Measurements from ENCODE around the gene WNT9B. TPM values are rescaled to one million over a fixed set of nuclear protein-coding genes. Genes with fewer than 3 reads are reported as not detected.

The WNT9B gene
- total RNA-seq, 6 experiments from 2014 or later, result not detected

- peaks cover 12% of the 10 kb centered on the region for H3K36me3 Mint-ChIP-seq (ENCODE audit: low read depth)
- peak; percentile 94 for TF ChIP-seq CTCF (IDR thresholded peaks at IDR 0.05)
- H3K27ac Mint-ChIP-seq, result no peak overlapping the region
- peaks cover 12% of the 10 kb centered on the region for H3K4me1 Mint-ChIP-seq (ENCODE audit: low read depth)
- H3K4me3 Mint-ChIP-seq, result peak overlapping the region; percentile 52; the same call in 1 of the 2 replicates
- peaks cover 18% of the 10 kb centered on the region for H3K27me3 Mint-ChIP-seq (ENCODE audit: insufficient read depth)
- no peak for DNase-seq
- peaks cover 12% of the 10 kb centered on the region for H3K9me3 Mint-ChIP-seq
These were observed 9.6 kb upstream of the WNT9B start for GRCh38 chr17:46841561-46842379.

DNA sequence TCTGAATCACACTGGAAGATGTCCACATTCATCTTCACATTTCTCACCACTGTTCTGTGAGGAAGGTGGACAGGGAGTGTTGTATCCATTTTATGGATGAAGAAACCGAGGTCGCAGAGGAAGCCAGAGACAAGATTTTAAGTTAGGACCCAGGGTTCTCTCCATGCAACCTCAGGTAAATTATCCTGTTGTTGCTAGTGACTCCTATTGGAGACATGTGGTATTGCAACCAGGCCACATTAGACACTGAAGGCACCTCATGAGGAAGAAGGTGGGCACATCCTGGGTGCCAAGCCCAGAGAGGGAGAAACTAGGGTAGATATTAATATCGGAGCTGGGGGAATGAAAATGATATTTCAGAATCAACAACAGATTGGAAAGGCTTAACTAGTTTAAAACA is 8.5 kb upstream of the WNT9B start:
- Mint-ChIP-seq H3K9me3 (peaks cover 12% of the 10 kb centered on the region), H3K36me3 (ENCODE audit: low read depth) (peaks cover 12% of the 10 kb centered on the region), H3K27me3 (ENCODE audit: insufficient read depth) (peaks cover 20% of the 10 kb centered on the region), H3K4me1 (ENCODE audit: low read depth) (peaks cover 12% of the 10 kb centered on the region), H3K27ac (no peak overlapping the region), H3K4me3 (no peak overlapping the region)
- TF ChIP-seq CTCF (IDR thresholded peaks at IDR 0.05), result peak; percentile 81
- DNase-seq, result no peak

DNA sequence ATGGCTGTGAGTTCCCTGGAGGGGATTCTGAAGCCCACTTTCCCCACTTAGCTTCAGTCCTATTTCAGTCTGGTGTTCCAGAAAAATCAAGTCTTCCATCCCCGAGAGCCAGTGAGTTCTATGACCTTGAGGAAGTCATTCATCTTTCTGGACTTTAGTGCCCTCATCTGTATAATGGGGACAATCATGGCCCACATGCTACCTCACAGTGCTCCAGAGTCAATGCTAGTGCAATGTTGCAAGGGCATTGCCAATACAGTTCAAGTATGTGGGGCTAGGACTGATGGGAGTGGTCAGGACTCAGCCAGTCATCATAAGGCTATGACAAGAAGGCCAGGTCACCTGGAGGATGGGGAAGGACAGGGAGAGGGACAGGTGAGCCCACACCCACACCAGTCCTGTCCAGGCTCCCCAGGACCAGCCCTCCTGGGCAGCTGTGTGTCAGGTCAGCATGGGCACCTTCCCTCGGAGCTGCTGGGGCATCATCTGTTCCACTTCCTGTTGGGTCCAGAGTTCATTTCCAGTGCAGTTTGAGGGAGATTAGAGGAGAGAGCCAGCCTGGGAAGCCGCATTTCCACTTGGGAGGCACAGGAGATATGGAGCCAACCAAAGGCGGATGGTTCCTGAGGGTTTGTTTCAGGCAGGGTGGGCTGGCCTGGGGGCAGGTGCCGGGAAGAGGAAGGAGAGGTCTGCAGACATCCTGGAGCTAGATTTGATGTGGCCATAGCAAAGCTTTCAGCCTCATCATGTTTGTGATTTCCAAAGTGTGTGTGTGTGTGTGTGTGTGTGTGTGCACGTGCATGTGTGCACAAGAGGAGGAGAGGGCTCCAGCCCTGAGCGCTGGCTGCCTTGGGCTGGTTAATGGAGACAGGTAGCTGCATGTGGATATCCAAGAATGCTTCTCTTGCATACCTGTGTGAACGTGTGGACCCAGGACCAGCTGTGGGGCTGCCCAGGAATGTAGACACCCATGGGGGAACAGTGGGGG is 3.9 kb upstream of the WNT9B start:
- Mint-ChIP-seq H3K9me3 (peaks cover 11% of the 10 kb centered on the region), H3K36me3 (ENCODE audit: low read depth) (peaks cover 12% of the 10 kb centered on the region), H3K4me1 (ENCODE audit: low read depth) (no peaks in the 10 kb centered on the region), H3K27ac (no peak overlapping the region), H3K4me3 (no peak overlapping the region), H3K27me3 (ENCODE audit: insufficient read depth) (peaks cover 47% of the 10 kb centered on the region)
- no peak for DNase-seq
- TF ChIP-seq CTCF (IDR thresholded peaks at IDR 0.05), result no peak

DNA sequence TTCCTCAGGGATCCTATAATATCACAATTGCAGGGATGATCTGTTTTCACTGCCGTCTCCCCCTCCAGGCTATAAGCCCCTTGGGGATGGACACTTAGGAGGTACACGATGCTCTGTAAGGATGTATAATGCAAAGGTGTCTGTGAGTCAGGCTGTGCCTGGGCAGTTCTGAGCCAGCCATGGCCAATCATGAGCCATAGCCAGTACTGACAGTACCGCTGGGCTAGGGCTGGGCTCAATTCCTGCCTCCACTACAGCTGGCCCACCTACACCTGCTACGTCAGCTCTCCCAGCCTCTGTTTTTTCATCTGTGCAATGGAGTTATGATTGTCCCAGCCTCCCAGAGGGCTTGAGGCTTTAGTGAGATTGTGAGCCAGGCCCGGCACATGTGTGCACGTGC is 2.8 kb upstream of the WNT9B start:
- no peaks in the 10 kb centered on the region for H3K4me1 Mint-ChIP-seq (ENCODE audit: low read depth)
- H3K27ac Mint-ChIP-seq, result no peak overlapping the region
- DNase-seq, result no peak
- peaks cover 1% of the 10 kb centered on the region; the same call in 1 of the 2 replicates for H3K9me3 Mint-ChIP-seq
- H3K27me3 Mint-ChIP-seq (ENCODE audit: insufficient read depth), result peaks cover 50% of the 10 kb centered on the region
- peaks cover 1% of the 10 kb centered on the region for H3K36me3 Mint-ChIP-seq (ENCODE audit: low read depth)
- no peak for TF ChIP-seq CTCF (IDR thresholded peaks at IDR 0.05)
- no peak overlapping the region for H3K4me3 Mint-ChIP-seq

DNA sequence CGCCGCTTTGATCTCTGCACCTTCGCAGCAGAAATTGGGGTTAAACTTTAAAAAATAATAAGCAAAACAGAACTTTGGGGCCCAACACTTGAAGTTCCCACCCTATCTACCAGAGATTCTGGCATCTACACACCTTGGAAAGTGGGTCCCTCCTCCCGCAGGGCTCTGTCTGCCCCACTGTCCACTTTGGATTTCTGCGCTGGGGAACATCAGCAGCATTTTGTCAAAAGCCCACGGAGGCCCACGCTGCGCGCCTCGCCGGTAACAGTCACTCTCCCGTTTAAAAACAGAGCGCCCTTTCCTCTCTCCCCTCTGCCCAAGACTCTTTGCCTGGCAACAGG is 725 bp upstream of the WNT9B start:
- H3K27ac Mint-ChIP-seq, result no peak overlapping the region
- H3K27me3 Mint-ChIP-seq (ENCODE audit: insufficient read depth), result peaks cover 45% of the 10 kb centered on the region
- H3K36me3 Mint-ChIP-seq (ENCODE audit: low read depth), result no peaks in the 10 kb centered on the region

More for the DNA sequence above, 725 bp upstream of the WNT9B start:
- DNase-seq, result no peak
- Mint-ChIP-seq H3K4me3 (no peak overlapping the region), H3K4me1 (ENCODE audit: low read depth) (no peaks in the 10 kb centered on the region), H3K9me3 (no peaks in the 10 kb centered on the region)
- no peak for TF ChIP-seq CTCF (IDR thresholded peaks at IDR 0.05)

Measured in HFFc6 (cell line).